Measurements from ENCODE around the gene KRT5.

DNA sequence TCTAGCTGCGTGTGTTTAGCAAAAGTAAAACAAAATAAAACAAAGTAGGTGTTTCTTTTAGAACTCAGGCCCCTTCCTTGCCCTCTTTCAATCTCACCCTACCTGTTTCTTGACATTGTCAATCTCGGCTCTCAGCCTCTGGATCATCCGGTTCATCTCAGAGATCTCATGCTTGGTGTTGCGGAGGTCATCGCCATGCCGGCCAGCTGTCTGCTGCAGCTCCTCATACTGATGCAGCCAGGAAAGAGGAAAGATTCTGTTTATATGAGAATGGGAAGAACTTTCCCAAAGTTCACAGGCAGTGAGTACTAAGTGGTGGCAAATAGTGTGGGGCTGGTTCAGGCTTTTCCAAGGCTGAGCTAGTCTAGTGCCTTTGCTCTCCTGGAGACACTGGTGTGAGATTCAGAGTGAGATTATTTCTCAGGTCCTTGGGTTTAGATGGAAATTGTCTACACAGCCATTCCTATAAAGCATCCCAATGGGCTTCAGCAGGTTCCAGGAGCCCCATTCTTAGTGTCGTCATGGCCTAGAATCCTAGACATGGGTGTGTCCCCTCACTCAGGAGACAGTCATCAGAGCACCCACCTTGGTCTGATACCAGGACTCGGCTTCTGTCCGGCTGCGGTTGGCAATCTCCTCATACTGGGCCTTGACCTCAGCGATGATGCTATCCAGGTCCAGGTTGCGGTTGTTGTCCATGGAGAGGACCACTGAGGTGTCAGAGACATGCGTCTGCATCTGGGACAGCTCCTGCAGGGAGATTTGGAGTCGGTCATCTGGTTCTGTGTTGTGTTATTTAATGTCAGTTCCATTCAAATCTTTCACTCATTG lies 3.0 kb downstream of the KRT5 start:
- TF ChIP-seq, protein P1, sequence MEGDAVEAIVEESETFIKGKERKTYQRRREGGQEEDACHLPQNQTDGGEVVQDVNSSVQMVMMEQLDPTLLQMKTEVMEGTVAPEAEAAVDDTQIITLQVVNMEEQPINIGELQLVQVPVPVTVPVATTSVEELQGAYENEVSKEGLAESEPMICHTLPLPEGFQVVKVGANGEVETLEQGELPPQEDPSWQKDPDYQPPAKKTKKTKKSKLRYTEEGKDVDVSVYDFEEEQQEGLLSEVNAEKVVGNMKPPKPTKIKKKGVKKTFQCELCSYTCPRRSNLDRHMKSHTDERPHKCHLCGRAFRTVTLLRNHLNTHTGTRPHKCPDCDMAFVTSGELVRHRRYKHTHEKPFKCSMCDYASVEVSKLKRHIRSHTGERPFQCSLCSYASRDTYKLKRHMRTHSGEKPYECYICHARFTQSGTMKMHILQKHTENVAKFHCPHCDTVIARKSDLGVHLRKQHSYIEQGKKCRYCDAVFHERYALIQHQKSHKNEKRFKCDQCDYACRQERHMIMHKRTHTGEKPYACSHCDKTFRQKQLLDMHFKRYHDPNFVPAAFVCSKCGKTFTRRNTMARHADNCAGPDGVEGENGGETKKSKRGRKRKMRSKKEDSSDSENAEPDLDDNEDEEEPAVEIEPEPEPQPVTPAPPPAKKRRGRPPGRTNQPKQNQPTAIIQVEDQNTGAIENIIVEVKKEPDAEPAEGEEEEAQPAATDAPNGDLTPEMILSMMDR (conservative IDR thresholded peaks at IDR 0.05; ENCODE audit: low read depth in 2 of 2) = no peak
- TF ChIP-seq EZH2 (IDR thresholded peaks at IDR 0.05; ENCODE audit: low read depth, unreplicated experiment) (no peak), EZH2phosphoT487 (IDR thresholded peaks at IDR 0.05; ENCODE audit: unreplicated experiment) (no peak), CREB1 (CRISPR knock-in tag; IDR thresholded peaks at IDR 0.05; ENCODE audit: low read depth) (no peak)
